ENCODE measurements around the gene RTF1. TPM values are rescaled to one million over a fixed set of nuclear protein-coding genes. Genes with fewer than 3 reads are reported as not detected.

Gene RTF1
- total RNA-seq, 1 experiment from 2014 or later = 30.6 TPM

DNA sequence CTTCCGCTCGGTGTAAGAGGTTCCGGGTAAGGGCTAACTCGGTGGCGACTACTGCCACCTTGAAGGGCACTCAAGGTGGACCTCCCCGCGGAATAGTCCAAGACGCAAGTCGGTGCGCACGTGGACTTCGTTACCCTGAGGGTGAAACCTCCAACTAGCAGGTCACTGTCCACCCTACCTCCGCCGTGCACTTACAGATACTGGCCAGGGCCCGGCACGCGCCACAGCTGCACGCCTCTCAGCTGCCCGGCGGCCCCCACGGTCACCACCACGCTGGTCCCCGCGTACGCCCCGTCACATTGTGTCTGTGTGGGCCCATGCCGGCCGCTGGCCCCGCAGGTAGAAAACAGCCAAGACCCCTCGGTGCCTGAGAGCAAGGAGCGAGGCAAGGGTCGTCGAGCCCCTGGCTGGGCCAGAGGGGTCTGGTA, 95.6 kb downstream of the RTF1 start:
- Mint-ChIP-seq H3K9me3 (ENCODE audit: unreplicated experiment) (no peaks in the 10 kb centered on the region), H3K36me3 (ENCODE audit: insufficient read depth, unreplicated experiment) (peaks cover 20% of the 10 kb centered on the region), H3K4me3 (ENCODE audit: unreplicated experiment) (no peak overlapping the region), H3K27me3 (ENCODE audit: insufficient read depth, unreplicated experiment) (no peaks in the 10 kb centered on the region), H3K4me1 (ENCODE audit: insufficient read depth, unreplicated experiment) (peaks cover 6% of the 10 kb centered on the region), H3K27ac (ENCODE audit: low read depth, unreplicated experiment) (no peak overlapping the region)
- CTCF ChIA-PET = no interaction called here
- POLR2A ChIA-PET = no interaction called here
- intact Hi-C loops (cut with micrococcal nuclease) = no loop called here
- TF ChIP-seq, protein P1, sequence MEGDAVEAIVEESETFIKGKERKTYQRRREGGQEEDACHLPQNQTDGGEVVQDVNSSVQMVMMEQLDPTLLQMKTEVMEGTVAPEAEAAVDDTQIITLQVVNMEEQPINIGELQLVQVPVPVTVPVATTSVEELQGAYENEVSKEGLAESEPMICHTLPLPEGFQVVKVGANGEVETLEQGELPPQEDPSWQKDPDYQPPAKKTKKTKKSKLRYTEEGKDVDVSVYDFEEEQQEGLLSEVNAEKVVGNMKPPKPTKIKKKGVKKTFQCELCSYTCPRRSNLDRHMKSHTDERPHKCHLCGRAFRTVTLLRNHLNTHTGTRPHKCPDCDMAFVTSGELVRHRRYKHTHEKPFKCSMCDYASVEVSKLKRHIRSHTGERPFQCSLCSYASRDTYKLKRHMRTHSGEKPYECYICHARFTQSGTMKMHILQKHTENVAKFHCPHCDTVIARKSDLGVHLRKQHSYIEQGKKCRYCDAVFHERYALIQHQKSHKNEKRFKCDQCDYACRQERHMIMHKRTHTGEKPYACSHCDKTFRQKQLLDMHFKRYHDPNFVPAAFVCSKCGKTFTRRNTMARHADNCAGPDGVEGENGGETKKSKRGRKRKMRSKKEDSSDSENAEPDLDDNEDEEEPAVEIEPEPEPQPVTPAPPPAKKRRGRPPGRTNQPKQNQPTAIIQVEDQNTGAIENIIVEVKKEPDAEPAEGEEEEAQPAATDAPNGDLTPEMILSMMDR (IDR thresholded peaks at IDR 0.05; ENCODE audit: unreplicated experiment) = no peak
- no peak for DNase-seq (ENCODE audit: unreplicated experiment)
- no TSS peak for BruUV-seq (replicated peaks)

DNA sequence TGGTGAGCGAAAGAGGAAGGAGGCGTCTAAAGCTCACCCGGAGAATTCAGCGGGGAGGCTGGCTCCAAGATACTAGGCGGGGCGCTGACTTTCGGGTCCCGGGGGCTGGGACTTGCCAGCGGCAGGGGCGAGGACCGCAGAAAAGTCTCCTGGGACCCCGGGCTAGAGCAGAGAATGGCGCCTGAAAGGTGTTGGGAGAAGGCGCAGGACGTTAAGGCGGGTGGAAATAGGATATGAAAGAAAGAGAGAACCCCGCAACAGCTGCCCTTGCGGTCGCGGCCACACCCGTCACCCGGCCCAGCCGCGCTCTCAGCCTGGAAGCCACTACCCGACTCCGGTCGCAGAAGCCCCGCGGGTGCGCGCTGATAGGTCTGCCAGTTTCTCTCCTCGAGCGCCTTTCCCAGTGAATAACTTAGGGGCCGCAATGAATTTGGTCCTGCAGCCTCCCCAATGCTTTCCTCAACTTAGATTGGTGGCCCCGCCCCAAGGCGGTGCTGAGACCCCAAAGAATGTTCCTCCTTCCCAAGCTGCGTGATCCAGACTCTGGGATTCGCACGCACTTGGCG, 96.1 kb downstream of the RTF1 start:
- H3K4me3 Mint-ChIP-seq (ENCODE audit: unreplicated experiment) = no peak overlapping the region
- peaks cover 25% of the 10 kb centered on the region for H3K36me3 Mint-ChIP-seq (ENCODE audit: insufficient read depth, unreplicated experiment)
- no peaks in the 10 kb centered on the region for H3K27me3 Mint-ChIP-seq (ENCODE audit: insufficient read depth, unreplicated experiment)
- TF ChIP-seq, protein P1 (IDR thresholded peaks at IDR 0.05; ENCODE audit: unreplicated experiment) = no peak
- ChIA-PET POLR2A (no interaction called here), CTCF (no interaction called here)
- intact Hi-C loops (cut with micrococcal nuclease) = no loop called here
- DNase-seq (ENCODE audit: unreplicated experiment) = no peak
- no TSS peak for BruUV-seq (replicated peaks)
- H3K27ac Mint-ChIP-seq (ENCODE audit: low read depth, unreplicated experiment) = no peak overlapping the region
- no peaks in the 10 kb centered on the region for H3K9me3 Mint-ChIP-seq (ENCODE audit: unreplicated experiment)
- peaks cover 1% of the 10 kb centered on the region for H3K4me1 Mint-ChIP-seq (ENCODE audit: insufficient read depth, unreplicated experiment)

DNA sequence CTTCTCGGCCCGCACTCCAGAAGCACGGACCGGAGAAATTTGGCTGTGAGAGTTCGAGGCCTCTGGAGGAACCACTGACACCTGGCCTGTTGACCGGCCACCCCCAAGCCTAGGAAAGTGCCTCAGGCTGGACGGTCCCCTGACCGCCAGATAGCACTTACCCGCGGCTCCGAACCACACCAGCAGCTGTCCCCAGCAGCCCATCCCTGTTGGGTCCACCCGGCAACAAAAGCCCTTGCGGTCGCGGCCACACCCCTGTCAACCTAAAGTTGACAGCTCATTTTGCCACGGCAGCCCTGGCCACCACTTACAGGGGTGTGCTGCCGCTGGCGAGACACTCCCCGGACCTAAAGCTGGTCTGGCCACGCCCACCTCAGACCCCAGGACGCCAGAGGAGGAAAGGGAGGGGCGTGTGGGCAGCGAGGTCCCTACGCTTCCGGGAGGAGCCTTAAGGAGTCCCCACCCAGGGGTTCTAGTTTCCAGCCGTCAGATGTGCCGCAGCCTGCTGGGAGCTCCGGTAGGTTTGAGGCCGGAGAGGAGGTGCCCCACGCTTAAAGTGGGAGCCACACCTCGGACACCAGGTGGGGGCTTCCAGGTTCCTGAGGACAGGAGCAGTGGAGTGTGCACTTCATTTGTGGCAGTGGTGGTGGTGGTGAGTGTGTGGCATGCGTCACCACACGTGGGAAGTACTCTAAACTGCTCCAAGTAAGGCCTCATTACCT, 96.8 kb downstream of the RTF1 start, which contains the start of gene LTK:
Gene LTK, minus strand, starts transcription at position 322 of the 722 bp plus-strand sequence. Its CDS starts 118 bp downstream, at position 204.
- BruUV-seq (replicated peaks) = no TSS peak
- DNase-seq (ENCODE audit: unreplicated experiment) = no peak
- POLR2A ChIA-PET = interaction anchor here (0.5 kb wide), 1 partner anchor 882 kb away, joined by 3 read pairs; no protein-coding TSS in a partner anchor
- H3K27ac Mint-ChIP-seq (ENCODE audit: low read depth, unreplicated experiment) = no peak within 1 kb of the TSS
- H3K4me1 Mint-ChIP-seq (ENCODE audit: insufficient read depth, unreplicated experiment) = no peaks in the 10 kb centered on the region
- peaks cover 25% of the 10 kb centered on the region for H3K36me3 Mint-ChIP-seq (ENCODE audit: insufficient read depth, unreplicated experiment)
- no peak within 1 kb of the TSS for H3K4me3 Mint-ChIP-seq (ENCODE audit: unreplicated experiment)
- intact Hi-C loops (cut with micrococcal nuclease) = no loop called here
- H3K9me3 Mint-ChIP-seq (ENCODE audit: unreplicated experiment) = no peaks in the 10 kb centered on the region
- CTCF ChIA-PET = no interaction called here
- TF ChIP-seq, protein P1 (IDR thresholded peaks at IDR 0.05; ENCODE audit: unreplicated experiment) = no peak
- no peaks in the 10 kb centered on the region for H3K27me3 Mint-ChIP-seq (ENCODE audit: insufficient read depth, unreplicated experiment)

DNA sequence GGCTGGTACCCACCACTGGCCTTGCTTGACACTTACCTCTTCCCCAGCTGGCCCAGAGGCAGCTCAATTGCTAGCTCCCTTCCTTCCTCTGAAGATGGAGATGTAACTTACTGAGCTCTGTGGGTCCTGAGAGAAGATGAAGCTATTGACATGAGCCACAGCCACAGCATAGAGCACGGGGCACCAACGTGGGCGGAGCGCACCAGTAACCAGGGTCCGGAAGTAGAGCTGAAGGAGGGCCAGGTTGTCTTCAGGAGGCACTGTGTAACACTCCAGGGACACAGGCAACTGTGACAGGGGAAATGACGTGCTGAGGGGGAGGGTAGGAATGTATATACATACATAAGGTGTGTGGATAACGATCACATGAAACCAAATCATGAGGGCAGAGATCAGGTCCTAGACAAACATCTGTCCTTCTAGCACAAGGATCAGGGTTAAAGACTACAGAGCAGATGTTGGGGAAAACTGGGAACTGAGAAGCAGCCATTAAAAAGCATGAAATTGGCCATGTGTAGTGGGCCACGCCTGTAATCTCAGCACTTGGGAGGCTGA, 101.1 kb downstream of the RTF1 start:
- BruUV-seq (replicated peaks) = no TSS peak
- no peaks in the 10 kb centered on the region for H3K27me3 Mint-ChIP-seq (ENCODE audit: insufficient read depth, unreplicated experiment)
- intact Hi-C loops (cut with micrococcal nuclease) = no loop called here
- ChIA-PET CTCF (interaction anchor here (0.6 kb wide), 2 partner anchors 9 to 22 kb away, joined by 3 read pairs; no protein-coding TSS in a partner anchor), POLR2A (interaction anchor here (1.0 to 1.5 kb wide), 3 partner anchors 9 to 12 kb away, joined by 3 to 4 read pairs (median 3); no protein-coding TSS in a partner anchor)
- H3K9me3 Mint-ChIP-seq (ENCODE audit: unreplicated experiment) = no peaks in the 10 kb centered on the region
- H3K4me3 Mint-ChIP-seq (ENCODE audit: unreplicated experiment) = no peak overlapping the region
- no peaks in the 10 kb centered on the region for H3K4me1 Mint-ChIP-seq (ENCODE audit: insufficient read depth, unreplicated experiment)
- no peak for DNase-seq (ENCODE audit: unreplicated experiment)
- peaks cover 35% of the 10 kb centered on the region for H3K36me3 Mint-ChIP-seq (ENCODE audit: insufficient read depth, unreplicated experiment)
- no peak overlapping the region for H3K27ac Mint-ChIP-seq (ENCODE audit: low read depth, unreplicated experiment)
- TF ChIP-seq, protein P1 (IDR thresholded peaks at IDR 0.05; ENCODE audit: unreplicated experiment) = no peak

All from MCF 10A (cell line).